ENCODE data around the gene GPR62. TPM values are rescaled to one million over a fixed set of nuclear protein-coding genes. Genes with fewer than 3 reads are reported as not detected.

The GPR62 gene
- total and polyA plus RNA-seq, 2 of the 8 experiments (the other 6 are each of a cell fraction or from before 2014, with no cell fraction given) = 0.22 to 0.29 TPM

- TF ChIP-seq CHD7 (IDR thresholded peaks at IDR 0.05; ENCODE audit: insufficient replicate concordance, low read length) (no peak), RFX5 (IDR thresholded peaks at IDR 0.05; ENCODE audit: borderline replicate concordance, low read depth, low read length) (no peak), SP2 (IDR thresholded peaks at IDR 0.05; ENCODE audit: low read length) (no peak), NANOG (IDR thresholded peaks at IDR 0.05; ENCODE audit: insufficient read depth, low read depth, low read length, poor library complexity, severe bottlenecking) (no peak), ATF2 (IDR thresholded peaks at IDR 0.05; ENCODE audit: low read length) (no peak), CTBP2 (IDR thresholded peaks at IDR 0.05; ENCODE audit: borderline replicate concordance, insufficient read depth, insufficient read length, low read length) (no peak), CHD1 (IDR thresholded peaks at IDR 0.05; ENCODE audit: low read depth, low read length) (no peak)
Measured at GRCh38 chr3:51960386-51960785, 5.2 kb downstream of the GPR62 start (continued).

Measured in H1 (cell line).